ENCODE data around the gene CNTNAP5.

The CNTNAP5 gene

DNA sequence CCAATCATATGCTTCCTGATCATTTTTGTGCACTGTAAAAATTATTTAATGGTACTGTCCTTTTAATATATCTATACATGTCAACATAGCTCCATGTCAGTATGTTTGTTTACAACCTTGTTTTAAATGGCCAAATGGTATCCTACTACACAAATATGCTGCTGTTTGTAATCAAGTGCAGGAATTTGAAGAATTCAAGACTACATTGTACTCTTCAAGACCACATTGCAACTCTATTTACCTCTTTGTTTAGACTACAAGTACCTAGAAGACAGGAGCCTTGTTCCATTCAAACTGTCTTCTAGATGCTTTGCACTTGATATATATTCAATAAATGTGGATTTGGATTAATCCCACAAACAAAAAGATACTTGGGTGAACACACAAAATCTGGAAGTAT, 41.7 kb downstream of the CNTNAP5 start:
- TF ChIP-seq, protein P1, sequence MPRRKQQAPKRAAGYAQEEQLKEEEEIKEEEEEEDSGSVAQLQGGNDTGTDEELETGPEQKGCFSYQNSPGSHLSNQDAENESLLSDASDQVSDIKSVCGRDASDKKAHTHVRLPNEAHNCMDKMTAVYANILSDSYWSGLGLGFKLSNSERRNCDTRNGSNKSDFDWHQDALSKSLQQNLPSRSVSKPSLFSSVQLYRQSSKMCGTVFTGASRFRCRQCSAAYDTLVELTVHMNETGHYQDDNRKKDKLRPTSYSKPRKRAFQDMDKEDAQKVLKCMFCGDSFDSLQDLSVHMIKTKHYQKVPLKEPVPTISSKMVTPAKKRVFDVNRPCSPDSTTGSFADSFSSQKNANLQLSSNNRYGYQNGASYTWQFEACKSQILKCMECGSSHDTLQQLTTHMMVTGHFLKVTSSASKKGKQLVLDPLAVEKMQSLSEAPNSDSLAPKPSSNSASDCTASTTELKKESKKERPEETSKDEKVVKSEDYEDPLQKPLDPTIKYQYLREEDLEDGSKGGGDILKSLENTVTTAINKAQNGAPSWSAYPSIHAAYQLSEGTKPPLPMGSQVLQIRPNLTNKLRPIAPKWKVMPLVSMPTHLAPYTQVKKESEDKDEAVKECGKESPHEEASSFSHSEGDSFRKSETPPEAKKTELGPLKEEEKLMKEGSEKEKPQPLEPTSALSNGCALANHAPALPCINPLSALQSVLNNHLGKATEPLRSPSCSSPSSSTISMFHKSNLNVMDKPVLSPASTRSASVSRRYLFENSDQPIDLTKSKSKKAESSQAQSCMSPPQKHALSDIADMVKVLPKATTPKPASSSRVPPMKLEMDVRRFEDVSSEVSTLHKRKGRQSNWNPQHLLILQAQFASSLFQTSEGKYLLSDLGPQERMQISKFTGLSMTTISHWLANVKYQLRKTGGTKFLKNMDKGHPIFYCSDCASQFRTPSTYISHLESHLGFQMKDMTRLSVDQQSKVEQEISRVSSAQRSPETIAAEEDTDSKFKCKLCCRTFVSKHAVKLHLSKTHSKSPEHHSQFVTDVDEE (CRISPR knock-in tag; IDR thresholded peaks at IDR 0.05): no peak
- TF ChIP-seq OSR1 (CRISPR knock-in tag; IDR thresholded peaks at IDR 0.05) (no peak), TCF4 (CRISPR knock-in tag; IDR thresholded peaks at IDR 0.05; ENCODE audit: borderline replicate concordance) (no peak), PPARA (CRISPR knock-in tag; IDR thresholded peaks at IDR 0.05; ENCODE audit: borderline replicate concordance) (no peak), ZNF565 (CRISPR knock-in tag; conservative IDR thresholded peaks at IDR 0.05; ENCODE audit: low read depth) (no peak), ZFP3 (CRISPR knock-in tag; IDR thresholded peaks at IDR 0.05) (no peak), BACH2 (CRISPR knock-in tag; IDR thresholded peaks at IDR 0.05; ENCODE audit: borderline replicate concordance) (no peak), ZFP30 (CRISPR knock-in tag; IDR thresholded peaks at IDR 0.05) (no peak), ZNF70 (CRISPR knock-in tag; IDR thresholded peaks at IDR 0.05) (no peak), TOX (CRISPR knock-in tag; IDR thresholded peaks at IDR 0.05; ENCODE audit: borderline replicate concordance) (no peak), RARB (CRISPR knock-in tag; IDR thresholded peaks at IDR 0.05) (no peak), ZC3H10 (CRISPR knock-in tag; IDR thresholded peaks at IDR 0.05) (no peak)
- TF ChIP-seq, protein P2, sequence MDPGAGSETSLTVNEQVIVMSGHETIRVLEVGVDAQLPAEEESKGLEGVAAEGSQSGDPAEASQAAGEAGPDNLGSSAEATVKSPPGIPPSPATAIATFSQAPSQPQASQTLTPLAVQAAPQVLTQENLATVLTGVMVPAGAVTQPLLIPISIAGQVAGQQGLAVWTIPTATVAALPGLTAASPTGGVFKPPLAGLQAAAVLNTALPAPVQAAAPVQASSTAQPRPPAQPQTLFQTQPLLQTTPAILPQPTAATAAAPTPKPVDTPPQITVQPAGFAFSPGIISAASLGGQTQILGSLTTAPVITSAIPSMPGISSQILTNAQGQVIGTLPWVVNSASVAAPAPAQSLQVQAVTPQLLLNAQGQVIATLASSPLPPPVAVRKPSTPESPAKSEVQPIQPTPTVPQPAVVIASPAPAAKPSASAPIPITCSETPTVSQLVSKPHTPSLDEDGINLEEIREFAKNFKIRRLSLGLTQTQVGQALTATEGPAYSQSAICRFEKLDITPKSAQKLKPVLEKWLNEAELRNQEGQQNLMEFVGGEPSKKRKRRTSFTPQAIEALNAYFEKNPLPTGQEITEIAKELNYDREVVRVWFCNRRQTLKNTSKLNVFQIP (CRISPR knock-in tag; IDR thresholded peaks at IDR 0.05; ENCODE audit: borderline replicate concordance, low read depth): no peak
- no peak for ATAC-seq

DNA sequence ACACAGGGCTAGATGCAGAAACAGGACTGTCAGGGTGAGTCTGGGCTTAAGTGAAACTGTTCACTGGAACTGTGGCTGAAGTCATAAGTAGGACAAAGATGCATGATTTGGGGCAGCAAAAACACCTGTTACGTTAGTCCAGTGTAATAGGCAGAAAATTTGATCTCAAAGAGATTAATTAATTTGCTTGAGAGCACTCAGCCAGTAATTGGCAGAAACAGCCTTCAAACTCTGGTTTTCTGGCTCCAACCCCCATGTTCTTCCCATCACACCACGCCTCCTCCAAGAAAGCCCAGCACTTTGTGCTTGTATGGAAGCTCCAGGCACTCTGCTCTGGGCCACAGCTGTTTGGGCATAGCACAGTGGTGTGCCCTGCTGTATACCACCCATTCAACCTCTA, 54.0 kb downstream of the CNTNAP5 start:
- no peak for ATAC-seq

More for the DNA sequence above, 54.0 kb downstream of the CNTNAP5 start:
- TF ChIP-seq TCF4 (CRISPR knock-in tag; IDR thresholded peaks at IDR 0.05; ENCODE audit: borderline replicate concordance) (no peak), ZNF565 (CRISPR knock-in tag; conservative IDR thresholded peaks at IDR 0.05; ENCODE audit: low read depth) (no peak), RARB (CRISPR knock-in tag; IDR thresholded peaks at IDR 0.05) (no peak), PPARA (CRISPR knock-in tag; IDR thresholded peaks at IDR 0.05; ENCODE audit: borderline replicate concordance) (no peak), ESRRG (CRISPR knock-in tag; IDR thresholded peaks at IDR 0.05) (no peak), ZFP30 (CRISPR knock-in tag; IDR thresholded peaks at IDR 0.05) (no peak), ZC3H10 (CRISPR knock-in tag; IDR thresholded peaks at IDR 0.05) (no peak), CSDC2 (CRISPR knock-in tag; IDR thresholded peaks at IDR 0.05) (no peak), OSR1 (CRISPR knock-in tag; IDR thresholded peaks at IDR 0.05) (no peak), BACH2 (CRISPR knock-in tag; IDR thresholded peaks at IDR 0.05; ENCODE audit: borderline replicate concordance) (no peak), ARNTL (CRISPR knock-in tag; IDR thresholded peaks at IDR 0.05; ENCODE audit: borderline replicate concordance, low read depth) (no peak), ZFP3 (CRISPR knock-in tag; IDR thresholded peaks at IDR 0.05) (no peak), TOX (CRISPR knock-in tag; IDR thresholded peaks at IDR 0.05; ENCODE audit: borderline replicate concordance) (no peak), SNAI2 (CRISPR knock-in tag; IDR thresholded peaks at IDR 0.05) (no peak), ZNF8 (CRISPR knock-in tag; IDR thresholded peaks at IDR 0.05) (no peak)
- TF ChIP-seq, protein P2 (CRISPR knock-in tag; IDR thresholded peaks at IDR 0.05; ENCODE audit: borderline replicate concordance, low read depth): no peak
- TF ChIP-seq, protein P3, sequence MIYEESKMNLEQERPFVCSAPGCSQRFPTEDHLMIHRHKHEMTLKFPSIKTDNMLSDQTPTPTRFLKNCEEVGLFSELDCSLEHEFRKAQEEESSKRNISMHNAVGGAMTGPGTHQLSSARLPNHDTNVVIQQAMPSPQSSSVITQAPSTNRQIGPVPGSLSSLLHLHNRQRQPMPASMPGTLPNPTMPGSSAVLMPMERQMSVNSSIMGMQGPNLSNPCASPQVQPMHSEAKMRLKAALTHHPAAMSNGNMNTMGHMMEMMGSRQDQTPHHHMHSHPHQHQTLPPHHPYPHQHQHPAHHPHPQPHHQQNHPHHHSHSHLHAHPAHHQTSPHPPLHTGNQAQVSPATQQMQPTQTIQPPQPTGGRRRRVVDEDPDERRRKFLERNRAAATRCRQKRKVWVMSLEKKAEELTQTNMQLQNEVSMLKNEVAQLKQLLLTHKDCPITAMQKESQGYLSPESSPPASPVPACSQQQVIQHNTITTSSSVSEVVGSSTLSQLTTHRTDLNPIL (CRISPR knock-in tag; IDR thresholded peaks at IDR 0.05; ENCODE audit: low read depth): no peak
- TF ChIP-seq, protein P4, sequence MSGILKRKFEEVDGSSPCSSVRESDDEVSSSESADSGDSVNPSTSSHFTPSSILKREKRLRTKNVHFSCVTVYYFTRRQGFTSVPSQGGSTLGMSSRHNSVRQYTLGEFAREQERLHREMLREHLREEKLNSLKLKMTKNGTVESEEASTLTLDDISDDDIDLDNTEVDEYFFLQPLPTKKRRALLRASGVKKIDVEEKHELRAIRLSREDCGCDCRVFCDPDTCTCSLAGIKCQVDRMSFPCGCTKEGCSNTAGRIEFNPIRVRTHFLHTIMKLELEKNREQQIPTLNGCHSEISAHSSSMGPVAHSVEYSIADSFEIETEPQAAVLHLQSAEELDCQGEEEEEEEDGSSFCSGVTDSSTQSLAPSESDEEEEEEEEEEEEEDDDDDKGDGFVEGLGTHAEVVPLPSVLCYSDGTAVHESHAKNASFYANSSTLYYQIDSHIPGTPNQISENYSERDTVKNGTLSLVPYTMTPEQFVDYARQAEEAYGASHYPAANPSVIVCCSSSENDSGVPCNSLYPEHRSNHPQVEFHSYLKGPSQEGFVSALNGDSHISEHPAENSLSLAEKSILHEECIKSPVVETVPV (CRISPR knock-in tag; IDR thresholded peaks at IDR 0.05): no peak
- TF ChIP-seq, protein P5, sequence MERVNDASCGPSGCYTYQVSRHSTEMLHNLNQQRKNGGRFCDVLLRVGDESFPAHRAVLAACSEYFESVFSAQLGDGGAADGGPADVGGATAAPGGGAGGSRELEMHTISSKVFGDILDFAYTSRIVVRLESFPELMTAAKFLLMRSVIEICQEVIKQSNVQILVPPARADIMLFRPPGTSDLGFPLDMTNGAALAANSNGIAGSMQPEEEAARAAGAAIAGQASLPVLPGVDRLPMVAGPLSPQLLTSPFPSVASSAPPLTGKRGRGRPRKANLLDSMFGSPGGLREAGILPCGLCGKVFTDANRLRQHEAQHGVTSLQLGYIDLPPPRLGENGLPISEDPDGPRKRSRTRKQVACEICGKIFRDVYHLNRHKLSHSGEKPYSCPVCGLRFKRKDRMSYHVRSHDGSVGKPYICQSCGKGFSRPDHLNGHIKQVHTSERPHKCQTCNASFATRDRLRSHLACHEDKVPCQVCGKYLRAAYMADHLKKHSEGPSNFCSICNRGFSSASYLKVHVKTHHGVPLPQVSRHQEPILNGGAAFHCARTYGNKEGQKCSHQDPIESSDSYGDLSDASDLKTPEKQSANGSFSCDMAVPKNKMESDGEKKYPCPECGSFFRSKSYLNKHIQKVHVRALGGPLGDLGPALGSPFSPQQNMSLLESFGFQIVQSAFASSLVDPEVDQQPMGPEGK (CRISPR knock-in tag; IDR thresholded peaks at IDR 0.05; ENCODE audit: borderline replicate concordance): no peak

Measured in SK-N-SH treated with all-trans-retinoic acid at 6 μM for 48 hours (cell line).